Aorta (tissue), 5 donors: ENCODE measurements around the gene NOP14. TPM values are rescaled to one million over a fixed set of nuclear protein-coding genes. Genes with fewer than 3 reads are reported as not detected.

ENCODE experiments used
- ATAC-seq: fragments of 200-7000 bp; cut with Tn5 transposase; one replicate; pipeline ENCODE4 v1.9.1; 2022; ENCODE audit warnings: moderate library complexity; ENCODE audit not compliant: low FRiP score
- DNase-seq, 2 donors: peaks; one replicate each; pipeline ENCODE4 v3.0.0-alpha.2; 2020
- H3K27ac ChIP-seq, 2 donors: one replicate each; pipeline ENCODE4 v1.5.1; 2013; ENCODE audit warnings: low read length in 2 of 2, mild to moderate bottlenecking in 2 of 2, moderate library complexity in 2 of 2, control low read depth in 1 of 2, inconsistent platforms in 1 of 2, low read depth in 1 of 2
- H3K27me3 ChIP-seq, 2 donors: one replicate each; pipeline ENCODE4 v1.6.1; 2013; ENCODE audit warnings: control low read depth in 1 of 2, low read length in 1 of 2, mild to moderate bottlenecking in 1 of 2, moderate library complexity in 1 of 2; ENCODE audit not compliant: insufficient read depth in 2 of 2, control insufficient read depth in 1 of 2
- H3K36me3 ChIP-seq, 2 donors: one replicate each; pipeline ENCODE4 v1.6.1; 2013; ENCODE audit warnings: control low read depth in 1 of 2, low read length in 1 of 2, mild to moderate bottlenecking in 1 of 2; ENCODE audit not compliant: insufficient read depth in 2 of 2, control insufficient read depth in 1 of 2
- H3K4me1 ChIP-seq, 2 donors: one replicate each; pipeline ENCODE4 v1.6.1; 2013; ENCODE audit warnings: low read length in 2 of 2, control low read depth in 1 of 2, mild to moderate bottlenecking in 1 of 2, moderate library complexity in 1 of 2; ENCODE audit not compliant: insufficient read depth in 2 of 2, control insufficient read depth in 1 of 2
- H3K4me3 ChIP-seq, 2 donors: one replicate each; pipeline ENCODE4 v1.5.1; 2013; ENCODE audit warnings: low read length in 2 of 2, control low read depth in 1 of 2, mild to moderate bottlenecking in 1 of 2
- H3K9me3 ChIP-seq: one replicate; pipeline ENCODE4 v1.6.1; 2013; ENCODE audit warnings: mild to moderate bottlenecking, low read length; ENCODE audit not compliant: control insufficient read depth
- WGBS, 2 donors: extraction: QIAGEN DNeasy Blood & Tissue Kit; methylation state at CpG; one replicate each; pipeline ENCODE4 v1.1.7; 2013; 5-methylcytosine and 5-hydroxymethylcytosine counted together
- intact Hi-C, 2 donors: fragments of 100-400 bp; cut with DNase I; formaldehyde crosslinking; loops; one replicate each; pipeline versions ENCODE4 v1.14.2 to v1.15.0; 2022
- polyA plus RNA-seq, 2 donors: library from polyadenylated mRNA; stranded (reverse); fragments of 200-250 nt; gene quantifications; one replicate each; pipeline ENCODE4 v1.2.3, GENCODE V29; 2013
- total RNA-seq, 2 donors: library from RNA; stranded (reverse); fragmentation: NEBNext Ultra II Directional; extraction: Animal tissue kit (Norgen Biotek cat#: 25700); gene quantifications; one replicate each; pipeline ENCODE4 v1.2.1, GENCODE V29; 2021
- donor health status: healthy with polysubstance abuse.
- donor health status: Bipolar disorder and iron deficiency.
- donor health status: DM: no; HTN: no; CAD: no.
- donor health status: DM: no; HTN: no; CAD: no.
- donor health status: DM: yes; HTN: yes; CAD: no.

Gene NOP14
- total and polyA plus RNA-seq, 4 donors = 8.0 to 15.5 (median 11.8) TPM

GRCh38 chr4:2907706-2908293 lies 55.4 kb downstream of the NOP14 start:
- Histone ChIP-seq H3K9me3 (no peaks in the 10 kb centered on the region), H3K27me3 (no peaks in the 10 kb centered on the region), H3K4me1 (no peaks in the 10 kb centered on the region), H3K27ac (no peak overlapping the region), H3K36me3 (peaks cover 13 to 14% of the 10 kb centered on the region in 2 donors), H3K4me3 (no peak overlapping the region)
- DNase-seq (no peak), ATAC-seq (no peak)
- intact Hi-C loops = no loop called here
- 91 to 93% methylated on average over 11 of the region's 11 CpGs for WGBS, 2 donors

DNA sequence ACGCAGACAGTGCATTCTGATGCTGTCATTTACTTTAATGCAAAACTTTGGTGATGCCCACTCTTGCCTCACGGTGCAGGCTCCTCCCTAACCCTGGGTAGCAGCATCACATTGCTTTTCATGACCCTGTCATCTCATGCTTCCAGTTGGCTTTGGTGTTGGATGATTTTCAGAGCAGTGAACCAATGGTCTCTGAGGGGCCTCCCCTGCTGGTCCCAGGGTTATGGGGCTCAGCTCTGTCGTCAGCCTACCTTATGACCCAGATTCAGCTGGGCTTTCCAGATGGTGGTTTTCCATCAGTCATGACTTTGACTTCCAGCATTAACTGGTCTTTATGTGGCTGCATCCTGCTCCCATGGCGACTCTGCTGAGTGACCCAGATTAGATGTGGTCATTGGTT lies 56.0 kb downstream of the NOP14 start:
- Histone ChIP-seq H3K9me3 (no peaks in the 10 kb centered on the region), H3K4me1 (no peaks in the 10 kb centered on the region), H3K27me3 (no peaks in the 10 kb centered on the region), H3K4me3 (no peak overlapping the region), H3K36me3 (peaks cover 13 to 14% of the 10 kb centered on the region in 2 donors), H3K27ac (no peak overlapping the region)
- ATAC-seq (no peak), DNase-seq (no peak)
- intact Hi-C loops = no loop called here
- 80 to 89% methylated on average over 4 of the region's 4 CpGs for WGBS, 2 donors

DNA sequence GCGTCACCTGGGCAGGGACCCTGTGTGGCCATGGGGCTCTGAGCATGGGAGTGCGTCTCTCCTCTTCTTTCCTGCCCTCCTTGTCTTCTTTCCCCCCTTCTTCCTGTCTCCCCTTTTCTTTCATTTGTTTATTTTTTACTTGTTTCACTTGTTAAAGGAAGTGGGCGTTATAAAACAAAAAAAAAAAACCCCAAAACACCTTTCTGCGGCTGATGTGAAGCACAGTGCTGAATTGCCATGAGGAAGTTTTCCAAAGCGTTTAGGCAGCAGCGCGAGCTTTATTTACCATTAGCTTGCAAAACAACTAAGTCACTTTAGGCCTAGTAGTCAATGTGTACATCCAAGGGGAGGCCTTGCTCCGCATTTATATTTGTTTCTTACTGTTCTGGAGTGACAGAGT lies 57.0 kb downstream of the NOP14 start:
- no peak overlapping the region for H3K4me3 ChIP-seq
- H3K36me3 ChIP-seq = peaks cover 12 to 13% of the 10 kb centered on the region in 2 donors
- H3K27me3 ChIP-seq = no peaks in the 10 kb centered on the region
- intact Hi-C loops = no loop called here
- no peak overlapping the region for H3K27ac ChIP-seq
- H3K9me3 ChIP-seq = no peaks in the 10 kb centered on the region
- no peak for ATAC-seq
- 90% methylated on average over 8 of the region's 8 CpGs for WGBS, 2 donors
- no peaks in the 10 kb centered on the region for H3K4me1 ChIP-seq
- DNase-seq = no peak

GRCh38 chr4:2905544-2905943 lies 57.7 kb downstream of the NOP14 start:
- DNase-seq (no peak), ATAC-seq (no peak)
- 87 to 89% methylated on average over 13 of the region's 13 CpGs for WGBS, 2 donors
- peaks cover 13 to 16% of the 10 kb centered on the region in 2 donors for H3K36me3 ChIP-seq
- no peaks in the 10 kb centered on the region for H3K4me1 ChIP-seq
- no peak overlapping the region for H3K4me3 ChIP-seq
- no peak overlapping the region for H3K27ac ChIP-seq
- intact Hi-C loops = no loop called here
- no peaks in the 10 kb centered on the region for H3K27me3 ChIP-seq
- H3K9me3 ChIP-seq = no peaks in the 10 kb centered on the region

GRCh38 chr4:2902126-2902525 lies 61.1 kb downstream of the NOP14 start:
- Histone ChIP-seq H3K27ac (no peak overlapping the region), H3K27me3 (no peaks in the 10 kb centered on the region), H3K4me3 (no peak overlapping the region), H3K4me1 (no peaks in the 10 kb centered on the region), H3K36me3 (peaks cover 18 to 21% of the 10 kb centered on the region in 2 donors), H3K9me3 (no peaks in the 10 kb centered on the region)
- DNase-seq (no peak), ATAC-seq (no peak)
- 48 to 50% methylated on average over 2 of the region's 2 CpGs for WGBS, 2 donors
- intact Hi-C loops = no loop called here

DNA sequence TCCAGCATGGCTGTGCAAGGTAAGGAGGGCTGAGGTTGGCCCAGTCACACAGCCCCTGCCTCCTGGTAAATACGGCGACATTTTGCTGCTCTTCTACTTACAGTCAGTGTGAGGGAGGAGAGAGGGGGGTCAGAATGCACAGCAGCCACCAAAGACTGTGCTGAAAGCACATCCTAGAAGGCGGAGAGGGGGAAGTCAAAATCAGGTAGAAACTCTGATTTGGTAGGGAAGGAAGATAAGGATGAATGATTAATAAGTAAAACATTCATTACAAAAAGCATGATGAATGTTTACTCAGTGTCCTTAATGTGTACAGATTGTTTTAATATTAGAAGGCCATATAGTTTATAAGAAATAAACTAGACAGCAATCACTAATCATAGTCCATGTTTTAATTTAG lies 62.0 kb downstream of the NOP14 start:
- Histone ChIP-seq H3K36me3 (peaks cover 18 to 21% of the 10 kb centered on the region in 2 donors), H3K27ac (no peak overlapping the region), H3K27me3 (no peaks in the 10 kb centered on the region), H3K4me1 (no peaks in the 10 kb centered on the region), H3K4me3 (no peak overlapping the region), H3K9me3 (no peaks in the 10 kb centered on the region)
- WGBS, 2 donors = 83 to 89% methylated on average over 3 of the region's 3 CpGs
- no peak for DNase-seq
- intact Hi-C loops = no loop called here
- ATAC-seq = no peak

DNA sequence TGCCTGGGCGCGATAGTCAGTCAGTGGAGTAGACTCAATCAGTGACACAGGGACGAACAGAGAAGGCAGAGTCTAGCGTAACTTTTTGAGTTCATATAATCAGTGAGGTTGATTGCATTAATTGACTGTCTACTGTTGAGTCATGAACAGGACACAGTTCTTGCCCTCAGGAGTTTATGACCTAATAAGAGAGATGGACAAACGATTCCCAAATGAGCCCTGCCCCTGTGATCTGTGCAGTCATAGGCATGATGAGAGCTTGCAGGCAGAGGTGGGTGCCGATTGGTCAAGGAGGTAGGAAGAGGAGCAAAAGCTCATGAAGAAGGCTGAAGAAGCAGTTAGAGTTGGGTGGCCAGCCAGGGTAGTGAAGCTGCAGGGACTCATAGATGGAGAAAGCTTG lies 62.5 kb downstream of the NOP14 start:
- intact Hi-C loops = no loop called here
- Histone ChIP-seq H3K27me3 (no peaks in the 10 kb centered on the region), H3K4me1 (no peaks in the 10 kb centered on the region), H3K27ac (no peak overlapping the region), H3K4me3 (no peak overlapping the region), H3K9me3 (no peaks in the 10 kb centered on the region), H3K36me3 (peaks cover 18 to 20% of the 10 kb centered on the region in 2 donors)
- 93 to 95% methylated on average over 6 of the region's 6 CpGs for WGBS, 2 donors
- no peak for ATAC-seq
- DNase-seq = no peak

DNA sequence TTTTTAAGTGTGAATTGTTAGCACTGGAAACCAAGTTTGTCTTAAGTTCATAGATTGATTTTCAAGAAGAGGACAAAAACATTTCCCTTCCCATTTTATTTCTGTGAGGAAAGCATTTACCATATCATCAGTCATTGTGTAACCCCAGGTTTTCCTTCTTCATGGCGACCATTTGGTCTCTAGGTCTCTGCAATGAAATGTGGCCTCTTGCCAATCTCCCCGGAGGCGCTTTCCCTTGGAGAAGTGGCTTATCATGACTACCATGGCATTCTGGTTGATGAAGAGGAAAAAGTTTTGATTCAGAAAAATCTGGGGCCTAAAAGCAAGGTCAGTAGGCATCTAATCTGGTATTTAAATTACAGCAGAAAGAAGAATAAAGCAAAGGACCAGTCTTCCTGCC lies 65.2 kb downstream of the NOP14 start:
- DNase-seq (no peak), ATAC-seq (no peak)
- Histone ChIP-seq H3K4me3 (no peak overlapping the region), H3K9me3 (no peaks in the 10 kb centered on the region), H3K36me3 (peaks cover 8 to 17% of the 10 kb centered on the region in 2 donors), H3K4me1 (no peaks in the 10 kb centered on the region), H3K27me3 (no peaks in the 10 kb centered on the region), H3K27ac (no peak overlapping the region)
- intact Hi-C loops = no loop called here
- 62 to 65% methylated on average over 3 of the region's 3 CpGs for WGBS, 2 donors

DNA sequence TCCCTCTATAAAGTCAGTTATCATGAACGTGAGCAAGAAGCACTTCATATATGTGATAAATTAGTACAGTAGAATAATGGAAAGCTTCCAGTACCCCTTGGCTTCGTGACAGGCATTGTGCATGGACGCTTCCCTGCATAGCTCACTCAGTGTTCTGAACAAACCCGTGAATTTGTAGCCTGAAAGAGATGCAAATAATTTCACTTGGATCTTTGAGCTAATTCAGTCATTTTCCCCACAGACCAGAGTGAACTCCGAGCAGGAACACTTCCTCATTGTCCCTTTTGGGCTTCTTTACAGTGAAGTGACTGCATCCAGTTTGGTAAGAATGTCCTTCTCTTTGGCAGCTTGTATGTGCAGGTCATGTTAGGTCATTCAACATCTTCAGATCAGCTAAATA lies 69.4 kb downstream of the NOP14 start:
- Histone ChIP-seq H3K27ac (no peak overlapping the region), H3K36me3 (peaks cover under 1 to 5% of the 10 kb centered on the region in 2 donors), H3K27me3 (no peaks in the 10 kb centered on the region), H3K4me1 (no peaks in the 10 kb centered on the region), H3K9me3 (no peaks in the 10 kb centered on the region), H3K4me3 (no peak overlapping the region)
- DNase-seq = no peak
- 5 to 9% methylated on average over 5 of the region's 5 CpGs for WGBS, 2 donors
- ATAC-seq = no peak
- intact Hi-C loops = no loop called here
